ENCODE data around the gene TTC19.

The TTC19 gene

DNA sequence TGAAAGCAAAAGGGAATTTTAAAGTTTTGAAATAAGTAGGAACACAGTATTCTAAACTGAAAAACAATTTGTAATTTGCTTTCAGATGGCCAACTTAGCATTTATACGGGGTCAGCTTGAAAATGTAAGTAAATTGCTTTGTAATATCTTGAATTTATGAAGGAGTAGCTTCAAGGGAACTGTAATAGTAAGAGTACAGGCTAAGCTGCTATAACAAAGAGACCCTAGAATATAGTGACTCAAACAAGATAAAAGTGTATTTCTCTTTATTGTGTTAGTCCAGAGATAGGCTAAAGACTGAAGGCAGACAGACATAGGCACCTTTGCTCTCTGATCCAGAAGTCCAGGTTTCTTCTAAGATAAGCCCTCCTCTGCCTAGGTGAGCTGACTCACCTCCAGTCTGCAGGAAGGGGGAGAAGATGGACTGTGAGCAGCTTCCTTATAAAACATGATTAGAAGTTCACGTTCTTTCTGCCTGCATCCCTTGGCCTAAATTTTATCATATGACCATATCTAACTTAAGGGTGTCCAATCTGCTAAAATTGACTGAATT, 3.2 kb downstream of the TTC19 start:
- in situ Hi-C loops (cut with HindIII; ENCODE audit: low sequenced_read_pairs) = no loop called here
- DNase-seq (ENCODE audit: low read depth) = no peak
- H3K4me3 ChIP-seq (ENCODE audit: low read depth, low read length) = no peak overlapping the region
- TF ChIP-seq, protein P1, sequence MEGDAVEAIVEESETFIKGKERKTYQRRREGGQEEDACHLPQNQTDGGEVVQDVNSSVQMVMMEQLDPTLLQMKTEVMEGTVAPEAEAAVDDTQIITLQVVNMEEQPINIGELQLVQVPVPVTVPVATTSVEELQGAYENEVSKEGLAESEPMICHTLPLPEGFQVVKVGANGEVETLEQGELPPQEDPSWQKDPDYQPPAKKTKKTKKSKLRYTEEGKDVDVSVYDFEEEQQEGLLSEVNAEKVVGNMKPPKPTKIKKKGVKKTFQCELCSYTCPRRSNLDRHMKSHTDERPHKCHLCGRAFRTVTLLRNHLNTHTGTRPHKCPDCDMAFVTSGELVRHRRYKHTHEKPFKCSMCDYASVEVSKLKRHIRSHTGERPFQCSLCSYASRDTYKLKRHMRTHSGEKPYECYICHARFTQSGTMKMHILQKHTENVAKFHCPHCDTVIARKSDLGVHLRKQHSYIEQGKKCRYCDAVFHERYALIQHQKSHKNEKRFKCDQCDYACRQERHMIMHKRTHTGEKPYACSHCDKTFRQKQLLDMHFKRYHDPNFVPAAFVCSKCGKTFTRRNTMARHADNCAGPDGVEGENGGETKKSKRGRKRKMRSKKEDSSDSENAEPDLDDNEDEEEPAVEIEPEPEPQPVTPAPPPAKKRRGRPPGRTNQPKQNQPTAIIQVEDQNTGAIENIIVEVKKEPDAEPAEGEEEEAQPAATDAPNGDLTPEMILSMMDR (IDR thresholded peaks at IDR 0.05; ENCODE audit: low read depth, low read length, missing control alignments) = no peak

DNA sequence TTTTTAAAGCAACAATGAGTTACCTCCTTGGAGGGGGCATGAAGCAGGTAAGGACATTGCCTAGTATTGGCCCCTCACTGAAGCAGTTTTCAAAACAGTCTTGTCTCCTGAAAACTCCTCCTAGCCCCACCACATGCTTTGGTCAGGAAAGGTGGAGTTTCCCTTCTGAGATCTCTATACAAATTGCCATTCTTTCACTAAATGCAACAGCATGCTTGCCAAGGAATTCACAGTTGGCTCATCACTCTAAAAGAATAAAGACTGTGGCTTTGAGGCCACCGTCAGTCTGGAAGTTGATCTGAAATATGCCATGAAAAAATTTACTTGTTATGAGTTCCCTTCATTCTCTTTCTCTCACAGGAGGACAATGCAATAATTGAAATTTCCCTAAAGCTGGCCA, 4.2 kb downstream of the TTC19 start:
- TF ChIP-seq, protein P1 (IDR thresholded peaks at IDR 0.05; ENCODE audit: low read depth, low read length, missing control alignments) = no peak
- peak; percentile 31 for DNase-seq (ENCODE audit: low read depth)
- in situ Hi-C loops (cut with HindIII; ENCODE audit: low sequenced_read_pairs) = no loop called here
- H3K4me3 ChIP-seq (ENCODE audit: low read depth, low read length) = no peak overlapping the region

DNA sequence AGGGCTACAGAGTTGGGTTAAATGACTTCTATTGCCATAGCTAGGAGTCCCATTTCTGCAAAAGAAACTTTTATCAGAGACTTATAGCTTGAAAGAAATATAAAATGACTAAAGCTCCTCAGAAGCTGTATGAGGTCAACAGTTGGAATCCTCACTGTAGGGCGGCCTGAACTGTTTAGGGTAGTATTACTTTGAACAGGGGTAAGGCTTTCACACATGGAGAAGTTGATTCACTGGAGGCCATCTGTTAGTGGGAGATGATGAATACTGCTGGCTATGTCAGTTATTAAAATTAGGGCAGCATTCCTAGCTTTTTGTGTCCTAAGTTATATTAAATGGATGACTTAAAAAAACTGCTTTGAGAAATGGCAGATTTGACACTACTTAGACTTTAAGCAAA, 6.0 kb downstream of the TTC19 start:
- no peak for DNase-seq (ENCODE audit: low read depth)
- no peak overlapping the region for H3K4me3 ChIP-seq (ENCODE audit: low read depth, low read length)
- TF ChIP-seq, protein P1 (IDR thresholded peaks at IDR 0.05; ENCODE audit: low read depth, low read length, missing control alignments) = no peak
- in situ Hi-C loops (cut with HindIII; ENCODE audit: low sequenced_read_pairs) = no loop called here

DNA sequence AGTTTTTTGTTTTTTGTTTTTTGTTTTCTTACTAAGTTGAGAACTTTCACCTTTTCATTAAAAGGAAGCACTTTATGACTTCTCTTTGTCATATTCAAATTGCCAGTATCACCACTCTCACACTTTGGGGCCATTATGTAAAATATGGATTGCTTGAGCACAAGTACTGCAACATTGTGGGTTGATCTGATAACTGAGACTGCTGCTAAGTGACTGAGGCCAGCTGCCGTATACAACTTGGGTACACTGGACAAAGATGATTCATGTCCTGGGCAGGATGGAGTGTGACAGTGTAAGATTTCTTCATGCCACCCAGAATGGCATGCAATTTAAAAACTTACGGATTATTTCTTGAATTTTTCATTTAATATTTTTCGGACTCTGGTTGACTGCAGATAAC, 7.8 kb downstream of the TTC19 start:
- DNase-seq (ENCODE audit: low read depth) = no peak
- TF ChIP-seq, protein P1 (IDR thresholded peaks at IDR 0.05; ENCODE audit: low read depth, low read length, missing control alignments) = no peak
- in situ Hi-C loops (cut with HindIII; ENCODE audit: low sequenced_read_pairs) = no loop called here
- H3K4me3 ChIP-seq (ENCODE audit: low read depth, low read length) = no peak overlapping the region

DNA sequence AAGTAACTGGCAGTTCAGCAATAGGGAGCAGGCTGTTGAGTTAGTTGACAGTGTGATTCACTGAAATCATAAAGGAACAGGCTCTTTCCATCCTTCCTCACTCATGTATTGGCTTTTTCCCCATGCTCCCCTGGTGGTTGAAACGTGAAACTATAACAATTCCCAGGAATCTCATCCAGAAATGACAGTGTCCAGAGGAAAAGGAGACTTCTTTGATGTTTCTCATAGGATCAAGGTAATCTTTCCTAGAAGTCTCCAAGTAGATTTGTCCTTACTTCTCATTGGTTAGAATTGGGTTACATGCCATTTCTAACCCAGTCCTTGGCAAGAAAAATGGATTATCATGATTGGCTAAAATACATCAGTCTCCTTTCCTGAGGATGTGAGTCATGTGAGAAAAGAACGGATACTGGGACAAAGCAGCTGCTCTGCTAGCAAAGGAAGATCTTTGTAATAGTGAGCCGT, 14.4 kb downstream of the TTC19 start:
- in situ Hi-C loops (cut with HindIII; ENCODE audit: low sequenced_read_pairs) = loop anchor here (5.0 kb wide), 1 partner anchor 57 kb away; no protein-coding TSS in a partner anchor
- TF ChIP-seq, protein P1 (IDR thresholded peaks at IDR 0.05; ENCODE audit: low read depth, low read length, missing control alignments) = peak; percentile 78
- no peak overlapping the region for H3K4me3 ChIP-seq (ENCODE audit: low read depth, low read length)
- peak; percentile 53 for DNase-seq (ENCODE audit: low read depth)

DNA sequence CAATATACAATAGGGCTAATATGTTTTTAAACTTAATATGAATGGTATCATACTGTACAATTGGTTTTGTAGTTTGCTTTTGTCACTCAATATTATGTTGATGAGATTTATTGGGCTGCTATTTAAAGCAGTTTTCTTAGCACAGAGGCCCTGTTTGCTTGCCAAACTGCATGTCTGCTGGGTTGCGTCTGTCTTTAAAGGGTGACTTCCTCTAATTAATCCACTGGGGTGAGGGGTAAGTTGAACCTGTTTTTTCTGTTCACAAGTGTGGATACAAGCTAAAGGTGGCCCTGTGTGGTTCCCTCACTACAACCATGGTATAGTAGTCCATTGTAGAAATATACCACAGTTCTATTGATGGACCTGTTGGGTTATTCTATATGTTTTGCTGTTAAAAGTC, 19.7 kb downstream of the TTC19 start:
- TF ChIP-seq, protein P1 (IDR thresholded peaks at IDR 0.05; ENCODE audit: low read depth, low read length, missing control alignments) = no peak
- no peak for DNase-seq (ENCODE audit: low read depth)
- no peak overlapping the region for H3K4me3 ChIP-seq (ENCODE audit: low read depth, low read length)
- in situ Hi-C loops (cut with HindIII; ENCODE audit: low sequenced_read_pairs) = no loop called here
